ENCODE measurements around the gene CARS2.
A peak's percentile ranks its signal among the peaks of the same experiment; 100 is the strongest.
"Not testable (repeated sequence)": the region's sequence is repeated elsewhere in the genome, so short reads cannot be mapped to it uniquely, and the experiment has no call there.

Gene CARS2

GRCh38 chr13:110636701-110637201 lies 69.2 kb downstream of the CARS2 start:
- DNase-seq, result no peak

DNA sequence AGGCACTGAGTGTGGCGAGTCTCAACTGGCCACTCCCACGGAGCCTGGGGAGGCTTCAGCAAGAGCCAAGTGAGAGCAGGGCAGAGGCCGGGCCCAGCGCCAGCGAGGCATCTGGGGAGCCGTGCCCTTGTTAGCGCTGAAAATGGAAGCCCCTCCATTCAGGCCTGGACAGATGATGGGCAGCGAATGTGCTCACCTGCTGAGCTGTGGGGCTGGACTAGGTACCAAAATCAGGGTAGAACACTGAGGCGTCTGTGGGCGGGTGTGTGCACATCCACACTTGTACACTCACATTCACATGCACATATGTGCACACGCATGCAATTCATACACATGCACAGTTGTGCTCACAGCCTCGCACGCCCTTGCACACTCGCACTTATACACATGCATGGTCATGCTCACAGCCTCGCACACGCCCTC lies 69.9 kb downstream of the CARS2 start:
- DNase-seq, result no peak

DNA sequence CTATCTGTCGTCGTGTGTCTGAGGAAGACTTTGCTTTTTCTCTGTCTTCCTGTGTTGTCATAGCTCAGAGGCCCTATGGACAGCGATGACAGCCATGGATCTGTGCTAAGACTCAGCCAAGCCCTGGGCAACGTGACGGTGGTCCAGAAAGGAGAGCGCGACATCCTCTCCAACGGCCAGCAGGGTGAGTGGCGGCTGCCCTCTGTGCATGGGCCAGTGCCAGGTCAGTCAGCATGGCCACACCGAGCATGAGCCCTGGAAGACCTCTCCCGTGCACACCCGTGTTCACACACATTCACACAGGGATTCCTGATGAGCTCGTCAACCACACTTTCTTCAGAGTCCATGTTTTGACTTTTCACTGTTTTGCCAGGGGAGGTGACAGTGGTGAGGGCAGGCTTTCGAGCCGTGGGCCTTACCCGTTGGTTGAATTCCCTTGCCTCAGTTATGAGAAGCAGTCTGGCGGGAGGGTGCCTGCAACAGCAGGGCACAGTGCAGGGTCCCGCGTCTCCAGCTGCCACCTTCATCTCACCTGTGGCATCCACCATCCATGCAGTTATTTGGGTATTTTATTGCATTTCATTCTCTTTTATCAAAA lies 70.4 kb downstream of the CARS2 start:
- no peak for DNase-seq

DNA sequence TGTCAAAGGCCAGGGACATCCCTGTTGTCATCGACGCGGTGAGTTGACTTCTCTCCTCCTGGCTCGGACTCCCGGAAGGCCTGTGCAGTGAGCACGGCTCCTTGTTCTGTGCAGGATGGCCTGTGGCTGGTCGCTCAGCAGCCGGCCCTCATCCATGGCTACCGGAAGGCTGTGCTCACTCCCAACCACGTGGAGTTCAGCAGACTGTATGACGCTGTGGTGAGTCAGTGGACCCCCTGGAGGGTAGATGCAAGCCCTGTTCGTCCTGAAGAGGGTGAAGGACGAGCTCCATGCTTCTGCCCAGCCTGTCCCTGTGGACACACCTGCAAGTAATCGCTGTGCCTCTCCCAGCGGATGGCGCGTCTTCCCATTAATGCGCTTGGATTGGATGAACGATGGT lies 71.4 kb downstream of the CARS2 start:
- DNase-seq, result peak; percentile 59

DNA sequence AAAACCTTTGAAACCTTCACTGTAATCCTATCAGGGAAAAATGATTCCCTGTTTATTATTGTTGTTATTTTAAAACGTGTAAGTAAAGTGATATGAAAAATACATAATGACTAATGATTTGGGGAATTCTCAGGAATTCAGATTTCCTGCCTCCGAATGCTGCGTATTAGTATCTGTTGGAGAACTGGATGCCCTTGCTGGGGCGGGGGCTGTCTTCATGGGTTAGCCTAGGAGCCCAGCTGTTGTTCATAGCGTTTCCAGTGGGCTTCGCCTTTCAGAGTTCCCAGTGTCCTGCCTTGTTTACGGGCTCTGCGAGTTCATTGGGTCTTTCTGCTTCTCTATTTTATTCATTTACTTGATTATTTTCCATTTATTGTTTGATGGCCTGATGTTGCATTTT lies 72.1 kb downstream of the CARS2 start:
- DNase-seq, result no peak

- DNase-seq, result not testable (repeated sequence)
These were observed 73.7 kb downstream of the CARS2 start for GRCh38 chr13:110632255-110632654.

DNA sequence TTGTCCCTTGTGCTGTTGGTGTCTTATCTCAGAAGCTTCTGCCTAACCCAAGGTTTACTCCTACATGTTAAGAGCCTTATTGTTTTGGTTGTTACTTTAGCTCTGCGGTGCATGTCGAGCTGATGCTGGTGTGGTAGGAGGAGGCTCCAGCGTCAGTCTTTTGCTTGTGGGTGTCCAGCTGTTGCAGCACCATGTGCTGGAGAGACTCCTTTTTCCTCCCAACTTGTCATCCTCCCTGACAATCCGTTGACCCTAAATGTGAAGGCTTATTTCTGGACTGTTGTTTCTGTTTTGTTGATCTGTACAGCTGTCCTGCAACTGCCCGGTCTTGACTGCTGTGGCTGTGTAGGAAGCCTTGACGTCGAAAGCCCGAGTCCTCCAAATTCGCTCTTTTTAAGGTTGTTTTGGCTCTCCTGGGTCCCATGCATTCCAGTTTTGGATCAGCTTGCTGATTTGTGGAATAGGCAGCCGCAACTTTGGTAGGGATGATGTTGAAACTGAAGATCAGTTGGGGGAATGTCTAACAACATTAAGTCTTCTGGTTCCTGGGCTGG lies 75.3 kb downstream of the CARS2 start:
- no peak for DNase-seq

DNA sequence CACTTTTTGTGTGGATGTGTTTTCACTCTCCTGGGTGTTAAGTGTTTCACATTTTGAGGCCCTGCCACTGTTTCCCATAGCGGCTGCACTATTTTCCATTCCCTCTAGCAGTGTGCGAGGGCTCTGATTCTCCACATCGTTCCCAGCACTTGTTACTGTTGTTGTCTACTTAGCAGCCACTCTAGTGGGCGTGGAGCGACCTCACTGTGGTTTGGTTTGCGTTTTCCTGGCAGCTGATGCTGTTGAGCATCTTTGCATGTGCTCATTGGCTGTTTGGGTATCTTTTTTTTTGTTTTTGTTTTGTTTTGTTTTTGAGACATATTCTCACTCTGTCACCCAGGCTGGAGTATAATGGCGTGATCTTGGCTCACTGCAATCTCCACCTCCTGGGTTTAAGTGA lies 76.2 kb downstream of the CARS2 start:
- DNase-seq, result no peak

DNA sequence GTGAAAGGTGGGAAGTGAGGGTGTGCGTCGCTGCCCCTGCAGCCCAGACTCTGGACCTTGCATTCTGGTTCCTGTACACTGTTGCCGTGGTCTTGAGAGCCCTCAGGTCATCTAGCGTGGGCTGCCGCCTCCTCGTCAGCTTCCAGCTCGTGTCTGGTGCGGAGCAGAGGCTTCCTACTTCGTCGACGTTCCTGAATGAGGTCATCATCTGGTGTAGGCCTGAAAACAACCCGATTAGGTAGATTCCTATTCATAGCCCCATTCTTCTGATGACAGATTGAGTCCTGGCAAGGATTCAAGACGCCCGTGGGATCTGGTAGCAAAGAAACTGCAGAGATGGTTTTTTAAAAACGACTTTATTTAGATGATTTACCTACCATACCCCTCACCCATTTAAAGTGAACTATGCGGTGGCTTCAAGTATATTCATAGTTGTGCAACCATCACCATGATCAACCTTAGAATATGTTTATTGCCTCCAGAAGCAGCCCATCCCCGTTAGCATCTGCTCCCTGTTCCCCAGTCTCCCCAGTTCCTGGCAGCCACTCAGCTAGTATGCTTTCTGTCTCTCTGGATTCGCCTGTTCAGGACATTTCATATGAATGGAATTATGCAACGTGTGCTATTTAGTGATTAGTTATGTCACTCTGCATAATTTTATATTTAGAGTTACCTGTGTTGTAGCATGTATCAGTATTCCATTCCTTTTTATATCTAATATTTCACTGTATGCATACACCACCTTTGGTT lies 76.8 kb downstream of the CARS2 start:
- DNase-seq, result peak; percentile 81

- peak; percentile 91 for DNase-seq
These were observed 77.5 kb downstream of the CARS2 start for GRCh38 chr13:110628477-110628793.

- DNase-seq, result no peak
These were observed 78.0 kb downstream of the CARS2 start for GRCh38 chr13:110627761-110628476.

DNA sequence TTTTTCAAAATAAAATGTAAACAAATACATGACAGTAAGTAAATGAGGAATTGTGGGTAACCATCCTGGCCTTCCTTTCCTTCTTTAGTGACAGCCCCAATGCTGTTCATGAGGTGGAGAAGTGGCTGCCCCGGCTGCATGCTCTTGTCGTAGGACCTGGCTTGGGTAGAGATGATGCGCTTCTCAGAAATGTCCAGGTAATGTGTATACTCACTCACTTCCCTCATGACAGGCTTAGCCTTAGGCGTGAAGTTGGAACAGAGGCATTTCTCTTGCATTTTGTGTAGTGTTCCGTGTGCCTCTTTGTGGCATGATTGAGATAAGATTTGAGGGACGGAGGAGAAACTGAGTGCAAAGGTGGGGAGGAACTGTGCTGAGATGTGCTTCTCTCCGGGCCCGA lies 78.6 kb downstream of the CARS2 start:
- DNase-seq, result peak; percentile 83

DNA sequence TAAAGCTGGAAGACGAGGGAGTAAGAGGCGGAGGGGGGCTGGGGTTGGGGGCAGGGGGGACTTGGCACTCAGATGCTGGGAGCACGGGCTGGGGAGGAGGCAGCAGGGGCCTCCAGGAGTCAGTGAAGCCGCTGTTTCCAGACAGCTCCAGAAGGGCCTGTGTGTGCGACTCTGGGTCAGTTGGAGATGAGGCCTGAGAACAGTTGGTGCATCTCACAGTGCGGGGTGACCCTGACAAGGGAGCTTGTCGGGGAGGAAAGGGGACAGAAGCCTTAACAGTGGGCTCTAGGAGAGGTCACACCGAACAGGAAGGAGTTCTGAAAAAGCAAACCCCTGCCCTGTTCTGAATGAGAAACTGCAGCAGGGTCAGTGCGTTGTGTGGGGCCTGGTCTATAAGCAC lies 79.4 kb downstream of the CARS2 start:
- no peak for DNase-seq

- DNase-seq, result peak; percentile 53
These were observed 80.1 kb downstream of the CARS2 start for GRCh38 chr13:110625771-110626321.

DNA sequence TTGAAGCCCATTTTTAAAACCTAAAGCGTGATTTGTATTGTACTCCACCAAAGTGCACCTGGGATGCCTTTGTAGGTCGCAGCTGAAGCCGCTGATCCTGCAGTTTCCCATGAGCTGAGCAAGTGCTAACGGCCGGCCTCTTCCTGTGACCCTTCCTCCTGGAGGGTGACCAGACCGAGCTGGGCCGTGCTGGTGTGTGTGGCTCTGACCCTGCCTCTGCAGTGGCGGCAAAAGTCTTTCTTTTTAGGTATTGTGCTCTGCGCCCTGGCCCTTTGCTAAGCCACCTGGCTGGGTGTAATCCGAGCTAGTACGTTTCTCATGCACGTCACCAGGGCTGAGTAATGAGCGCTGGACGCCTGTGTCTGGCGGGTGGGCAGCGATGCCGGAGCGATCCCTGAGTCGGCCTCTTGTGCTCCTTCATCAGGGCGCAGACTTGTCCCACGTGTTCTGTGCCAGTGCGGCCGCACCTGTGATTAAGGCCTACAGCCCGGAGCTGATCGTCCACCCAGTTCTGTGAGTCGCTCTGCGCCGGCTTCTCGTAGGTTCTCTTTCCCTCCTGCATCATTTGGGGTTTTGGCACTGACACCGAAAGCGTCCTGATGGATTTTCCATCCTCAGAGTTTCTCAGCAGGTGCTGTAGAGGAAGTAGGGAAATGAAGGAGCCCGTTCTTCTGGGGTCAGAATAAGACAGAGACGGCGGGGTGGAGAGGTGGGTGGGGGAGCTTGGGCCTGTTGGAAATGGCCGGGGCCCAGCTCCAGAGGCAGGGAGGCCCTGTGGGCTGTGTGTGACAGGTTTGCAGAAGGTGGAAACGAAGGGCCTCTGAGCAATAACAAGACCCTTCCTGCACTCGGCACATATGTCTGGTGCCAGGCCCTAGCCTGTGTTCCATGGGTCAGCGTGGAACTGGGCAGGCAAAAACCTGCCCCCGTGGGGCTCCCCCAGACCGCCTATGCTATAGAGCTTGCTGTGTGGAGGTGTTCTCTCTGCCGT lies 80.9 kb downstream of the CARS2 start:
- DNase-seq, result peak; percentile 56

GRCh38 chr13:110620596-110620995 lies 85.3 kb downstream of the CARS2 start:
- no peak for DNase-seq

DNA sequence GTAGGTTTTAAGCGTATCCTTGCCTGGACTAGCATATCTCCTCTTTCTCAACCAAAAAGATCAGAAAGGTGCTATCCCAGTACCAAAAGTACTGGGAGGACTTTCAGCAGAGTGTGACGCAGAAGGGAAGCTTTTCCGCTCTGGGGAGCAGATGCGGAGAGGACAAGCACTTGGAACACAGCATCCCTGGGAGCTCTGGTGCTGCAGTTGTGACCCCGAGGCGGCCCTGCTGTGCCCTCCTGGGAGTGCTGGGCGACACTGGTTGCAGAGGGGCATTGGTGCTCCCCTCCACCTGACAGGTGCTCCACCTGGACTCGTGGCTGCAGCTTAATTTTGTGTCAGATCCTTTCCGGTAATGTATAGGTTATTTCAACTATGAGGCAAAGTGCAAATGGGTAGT lies 87.1 kb downstream of the CARS2 start:
- no peak for DNase-seq

DNA sequence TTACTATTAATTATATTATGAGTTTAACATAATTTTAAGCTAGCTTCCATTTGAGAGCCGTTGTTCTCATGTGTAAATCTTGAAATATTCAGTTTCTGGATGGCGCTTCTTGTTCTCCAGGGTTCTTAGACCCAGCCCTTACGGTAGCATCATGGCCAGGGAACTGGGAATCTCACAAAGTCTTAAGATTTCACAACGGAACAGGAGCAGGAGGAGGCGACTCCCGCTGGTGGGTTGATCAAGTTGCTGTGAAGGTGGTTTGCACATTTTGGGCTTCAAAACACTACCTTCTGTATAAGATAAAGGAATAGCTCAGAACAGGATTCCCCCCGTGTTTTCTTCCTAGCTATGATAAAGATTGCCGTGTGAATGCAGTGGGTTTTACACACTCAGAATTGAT lies 87.7 kb downstream of the CARS2 start:
- no peak for DNase-seq

DNA sequence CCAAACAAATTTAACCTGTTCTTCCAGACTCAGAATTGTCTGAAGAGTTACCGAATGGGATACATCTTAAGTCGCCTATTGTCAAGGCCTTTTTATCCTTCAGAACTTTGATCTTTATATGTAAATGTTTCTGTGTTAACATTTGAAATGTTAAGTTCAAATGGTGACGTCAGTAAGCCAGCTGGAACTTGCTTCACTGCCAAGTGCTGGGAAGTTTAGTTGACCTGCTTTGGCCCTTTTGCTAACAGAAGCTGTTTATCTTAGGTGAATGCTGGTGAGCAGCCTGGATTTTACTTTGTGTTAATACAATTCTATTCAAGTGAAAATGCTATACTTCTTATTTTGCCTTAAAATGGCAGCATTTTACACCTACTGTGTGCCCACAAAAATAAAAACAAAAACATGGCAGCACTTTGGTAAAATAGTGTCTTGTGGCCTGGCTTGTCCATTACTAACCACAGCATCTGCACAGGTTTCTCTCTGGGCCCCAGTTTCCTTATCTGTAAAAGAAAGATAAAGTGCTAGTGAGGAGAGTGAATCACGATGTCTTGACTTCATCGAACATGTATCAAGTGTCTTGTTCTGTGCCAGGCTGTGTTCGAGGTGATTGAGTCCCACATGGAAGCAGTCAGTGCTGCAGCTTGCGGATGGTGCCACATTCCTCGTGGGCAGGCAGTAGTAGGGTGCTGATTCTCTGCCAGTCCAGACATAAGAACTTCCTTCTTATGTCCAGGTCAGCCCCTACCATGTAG lies 88.4 kb downstream of the CARS2 start:
- no peak for DNase-seq

GRCh38 chr13:110616103-110617101 lies 89.5 kb downstream of the CARS2 start:
- DNase-seq, result peak; percentile 80

Measured in islet precursor cell (in vitro differentiated cells).